ENCODE results near the gene LKAAEAR1. TPM values are rescaled to one million over a fixed set of nuclear protein-coding genes. Genes with fewer than 3 reads are reported as not detected.

Gene LKAAEAR1
- total and polyA plus RNA-seq, 9 of the 15 experiments (the other 6 are each of a cell fraction or from before 2014, with no cell fraction given) = not detected

- no peak for TF ChIP-seq SAP30 (IDR thresholded peaks at IDR 0.05; ENCODE audit: borderline replicate concordance, insufficient read depth, low read depth, low read length, poor library complexity, severe bottlenecking)
- peak; percentile 84 for TF ChIP-seq SUPT5H (IDR thresholded peaks at IDR 0.05)
- no peak for TF ChIP-seq GTF2E2 (tag; IDR thresholded peaks at IDR 0.05)
- TF ChIP-seq ZNF316 (IDR thresholded peaks at IDR 0.05) = no peak
- TF ChIP-seq SAFB2 (IDR thresholded peaks at IDR 0.05; ENCODE audit: borderline replicate concordance, low read depth, low read length, severe bottlenecking) = no peak
- TF ChIP-seq TAF1 (IDR thresholded peaks at IDR 0.05; ENCODE audit: control insufficient read depth, extremely low read depth, insufficient read depth, low read length, severe bottlenecking) = peak; percentile 69
- no peak for TF ChIP-seq ZNF347 (CRISPR knock-in tag; IDR thresholded peaks at IDR 0.05; ENCODE audit: low read depth)
- peak; percentile 97 for TF ChIP-seq ZBTB9 (CRISPR knock-in tag; IDR thresholded peaks at IDR 0.05)
- no peak for TF ChIP-seq CREB3 (tag; conservative IDR thresholded peaks at IDR 0.05; ENCODE audit: low read depth)
- no peak for TF ChIP-seq NCOR1 (IDR thresholded peaks at IDR 0.05)
- peak; percentile 94 for TF ChIP-seq ZNF175 (CRISPR knock-in tag; IDR thresholded peaks at IDR 0.05; ENCODE audit: low read depth)
- TF ChIP-seq MTF1 (CRISPR knock-in tag; IDR thresholded peaks at IDR 0.05; ENCODE audit: borderline replicate concordance) = no peak
- no peak for TF ChIP-seq U2AF1 (optimal IDR thresholded peaks at IDR 0.05; ENCODE audit: low read depth, low read length)
- TF ChIP-seq HMGN3 (IDR thresholded peaks at IDR 0.05; ENCODE audit: borderline replicate concordance, extremely low read depth, insufficient read length, low read depth, low read length) = no peak
- no peak for TF ChIP-seq ZNF778 (CRISPR knock-in tag; IDR thresholded peaks at IDR 0.05)
- no peak for TF ChIP-seq ZNF398 (CRISPR knock-in tag; IDR thresholded peaks at IDR 0.05)
- no peak for TF ChIP-seq GTF2A2 (tag; IDR thresholded peaks at IDR 0.05)
- TF ChIP-seq THRB (CRISPR knock-in tag; conservative IDR thresholded peaks at IDR 0.05) = 0 out of 2 replicates have a peak, but pooled peaks have one; percentile 34
- TF ChIP-seq HDAC2 (IDR thresholded peaks at IDR 0.05) = 0 out of 2 replicates have a peak, but pooled peaks have one; percentile 34
- TF ChIP-seq ID3 (CRISPR knock-in tag; IDR thresholded peaks at IDR 0.05) = no peak
- TF ChIP-seq ID3 (tag; IDR thresholded peaks at IDR 0.05) = peak; percentile 91
- TF ChIP-seq HCFC1 (IDR thresholded peaks at IDR 0.05; ENCODE audit: low read depth, low read length) = peak; percentile 100
These were observed 21.4 kb downstream of the LKAAEAR1 start, which contains the start of gene TCEA2 (continued) for GRCh38 chr20:64062596-64063388.

Data from K562 (cell line).